Uterus (tissue), 4 donors: ENCODE results near the gene CMTM3. TPM values are rescaled to one million over a fixed set of nuclear protein-coding genes. Genes with fewer than 3 reads are reported as not detected.
A peak's percentile ranks its signal among the peaks of the same experiment; 100 is the strongest.

Experiments used
- DNase-seq, 2 donors: peaks; one replicate each; pipeline ENCODE4 v3.0.0-alpha.2; 2019 to 2020
- H3K27ac ChIP-seq, 2 donors: fragments of 200-600 bp; sonication (generic); 1 replicate in 1 of 2; 2 replicates in 1 of 2; pipeline ENCODE4 v1.5.1; 2016 to 2018
- H3K27me3 ChIP-seq, 2 donors: fragments of 200-600 bp; sonication (generic); one replicate each; pipeline ENCODE4 v1.5.1; 2018 to 2019; ENCODE audit warnings: control low read depth in 1 of 2
- H3K36me3 ChIP-seq, 2 donors: fragments of 200-600 bp; sonication (generic); one replicate each; pipeline ENCODE4 v1.5.1; 2019; ENCODE audit warnings: control low read depth in 1 of 2
- H3K4me1 ChIP-seq, 2 donors: fragments of 200-600 bp; sonication (generic); one replicate each; pipeline ENCODE4 v1.5.1; 2018 to 2019; ENCODE audit warnings: control low read depth in 1 of 2
- H3K4me3 ChIP-seq, 2 donors: fragments of 200-600 bp; sonication (generic); 1 replicate in 1 of 2; 2 replicates in 1 of 2; pipeline ENCODE4 v1.5.1; 2018 to 2019; ENCODE audit warnings: mild to moderate bottlenecking in 1 of 2
- H3K9me3 ChIP-seq, 2 donors: fragments of 200-600 bp; sonication (generic); one replicate each; pipeline ENCODE4 v1.5.1; 2019; ENCODE audit warnings: control low read depth in 1 of 2
- CTCF ChIP-seq, 4 experiments: fragments of 200-600 bp in 2 of 4; fragments of 450-650 bp in 2 of 4; sonication (generic) in 2 of 4; IDR thresholded peaks; one replicate each; pipeline ENCODE4 v1.5.1; 2016 to 2019; ENCODE audit warnings: antibody characterized with exemption in 4 of 4, mild to moderate bottlenecking in 2 of 4, moderate library complexity in 1 of 4
- POLR2A ChIP-seq, 2 donors: fragments of 450-650 bp; IDR thresholded peaks; one replicate each; pipeline ENCODE4 v1.6.1; 2016; ENCODE audit warnings: antibody characterized with exemption in 2 of 2, mild to moderate bottlenecking in 1 of 2, moderate library complexity in 1 of 2
- intact Hi-C: fragments of 100-400 bp; cut with DNase I; formaldehyde crosslinking; loops from one replicate; pipeline ENCODE4 v1.15.1; 2023; ENCODE audit warnings: low total_unique reads
- total RNA-seq, 4 donors: library from RNA; depleted of rRNA in 3 of 4; stranded (reverse); fragments of >200 nt in 3 of 4; gene quantifications; one replicate each; pipeline versions ENCODE4 v1.1.0 to v1.2.4, GENCODE V29; 2014 to 2023
- donor health status: DM: yes; HTN: yes; CAD: no.

CMTM3 gene
- total RNA-seq, 4 donors from 2014 or later: 42.6 to 67.9 (median 56.2) TPM

GRCh38 chr16:66616169-66616568, 11.7 kb downstream of the CMTM3 start:
- Histone ChIP-seq H3K36me3 (no peaks in the 10 kb centered on the region), H3K27me3 (no peaks in the 10 kb centered on the region), H3K4me1 (peaks cover 0 to 5% of the 10 kb centered on the region in 2 donors), H3K9me3 (no peaks in the 10 kb centered on the region), H3K27ac (no peak overlapping the region), H3K4me3 (no peak overlapping the region)
- intact Hi-C loops: no loop called here
- TF ChIP-seq POLR2A (IDR thresholded peaks at IDR 0.05) (no peak), CTCF (IDR thresholded peaks at IDR 0.05) (no peak)
- no peak for DNase-seq

GRCh38 chr16:66616592-66616991, 12.1 kb downstream of the CMTM3 start:
- Histone ChIP-seq H3K4me1 (peaks cover 0 to 5% of the 10 kb centered on the region in 2 donors), H3K27me3 (no peaks in the 10 kb centered on the region), H3K4me3 (no peak overlapping the region), H3K36me3 (no peaks in the 10 kb centered on the region), H3K9me3 (no peaks in the 10 kb centered on the region), H3K27ac (no peak overlapping the region)
- DNase-seq: no peak
- intact Hi-C loops: no loop called here
- no peak for TF ChIP-seq CTCF (IDR thresholded peaks at IDR 0.05)
- TF ChIP-seq POLR2A (IDR thresholded peaks at IDR 0.05): no peak

GRCh38 chr16:66617010-66617434, 12.5 kb downstream of the CMTM3 start:
- no peak for TF ChIP-seq POLR2A (IDR thresholded peaks at IDR 0.05)
- TF ChIP-seq CTCF (IDR thresholded peaks at IDR 0.05): no peak
- no peak overlapping the region for H3K4me3 ChIP-seq
- intact Hi-C loops: no loop called here
- H3K27me3 ChIP-seq: no peaks in the 10 kb centered on the region
- H3K9me3 ChIP-seq: no peaks in the 10 kb centered on the region
- no peak for DNase-seq
- H3K4me1 ChIP-seq: peaks cover 0 to 5% of the 10 kb centered on the region in 2 donors
- H3K27ac ChIP-seq: no peak overlapping the region
- no peaks in the 10 kb centered on the region for H3K36me3 ChIP-seq

GRCh38 chr16:66617728-66618127, 13.2 kb downstream of the CMTM3 start:
- Histone ChIP-seq H3K4me3 (no peak overlapping the region), H3K4me1 (peaks cover 0 to 5% of the 10 kb centered on the region in 2 donors), H3K27me3 (no peaks in the 10 kb centered on the region), H3K36me3 (no peaks in the 10 kb centered on the region), H3K9me3 (no peaks in the 10 kb centered on the region), H3K27ac (no peak overlapping the region)
- intact Hi-C loops: no loop called here
- TF ChIP-seq POLR2A (IDR thresholded peaks at IDR 0.05) (no peak), CTCF (IDR thresholded peaks at IDR 0.05) (no peak)
- no peak for DNase-seq

GRCh38 chr16:66618588-66619375, 14.3 kb downstream of the CMTM3 start:
- no peak overlapping the region for H3K4me3 ChIP-seq
- intact Hi-C loops: no loop called here
- DNase-seq: peak in 1 of 2 donors; percentile 53

More at GRCh38 chr16:66618588-66619375, 14.3 kb downstream of the CMTM3 start:
- Histone ChIP-seq H3K9me3 (no peaks in the 10 kb centered on the region), H3K27me3 (no peaks in the 10 kb centered on the region), H3K27ac (peak overlapping the region in 1 of 2 donors; percentile 37), H3K36me3 (no peaks in the 10 kb centered on the region), H3K4me1 (peaks cover 0 to 5% of the 10 kb centered on the region in 2 donors)
- TF ChIP-seq POLR2A (IDR thresholded peaks at IDR 0.05) (no peak), CTCF (IDR thresholded peaks at IDR 0.05) (no peak)
